Endothelial cell of umbilical vein (primary cell): Measurements from ENCODE around the gene AP4M1. TPM values are rescaled to one million over a fixed set of nuclear protein-coding genes. Genes with fewer than 3 reads are reported as not detected.

Experiments
- BruUV-seq: library from RNA; stranded (reverse); fragments of 400-500 nt; replicated peaks from 2 replicates; lab custom pipeline; 2021; lab: Mats Ljungman, UMichigan
- CTCF ChIA-PET: fragments of 300-600, 350-600 bp; sonication (Branson Sonifier 250); formaldehyde crosslinking; loops from one replicate; lab custom pipeline; 2021; ENCODE audit warnings: antibody characterized with exemption, inconsistent platforms; lab: Charles Lee
- POLR2A ChIA-PET: fragments of 300-600, 350-600 bp; sonication (Branson Sonifier 250); formaldehyde crosslinking; loops from one replicate; lab custom pipeline; 2021; ENCODE audit warnings: antibody characterized with exemption, inconsistent platforms; lab: Charles Lee
- DNase-seq: peaks from one replicate; pipeline ENCODE4 v3.0.0-alpha.2; 2011; ENCODE audit warnings: low read depth, low spot score
- FAIRE-seq: peaks from 2 replicates; lab custom pipeline; 2011; peaks lifted over from hg19 to GRCh38; lab: Jason Lieb, UNC
- H2AFZ ChIP-seq: 2 replicates; pipeline ENCODE4 v1.6.0; 2012; ENCODE audit warnings: low read depth, low read length, control low read depth, inconsistent platforms
- H3K27ac ChIP-seq: 2 replicates; pipeline ENCODE4 v1.5.1; 2011; ENCODE audit warnings: low read depth, mild to moderate bottlenecking, control low read depth, low read length, moderate library complexity; ENCODE audit not compliant: insufficient read depth
- H3K27me3 ChIP-seq, 2 experiments: 2 replicates each; pipeline versions ENCODE4 v1.6.0 to v1.6.1; 2011; ENCODE audit warnings: low read length in 2 of 2, mixed read lengths in 1 of 2; ENCODE audit not compliant: control insufficient read depth in 2 of 2, insufficient read depth in 2 of 2
- H3K36me3 ChIP-seq, 2 experiments: 2 replicates in 1 of 2; 3 replicates in 1 of 2; pipeline ENCODE4 v1.5.1; 2011; ENCODE audit warnings: low read length in 2 of 2, mild to moderate bottlenecking in 1 of 2, moderate library complexity in 1 of 2; ENCODE audit not compliant: control insufficient read depth in 2 of 2, insufficient read depth in 2 of 2; ENCODE audit errors: extremely low read depth in 1 of 2
- H3K4me1 ChIP-seq: 3 replicates; pipeline ENCODE4 v1.5.1; 2011; ENCODE audit warnings: mild to moderate bottlenecking, low read length; ENCODE audit not compliant: control insufficient read depth, insufficient read depth; ENCODE audit errors: extremely low read depth
- H3K4me2 ChIP-seq: 2 replicates; pipeline ENCODE4 v1.6.1; 2011; ENCODE audit warnings: low read length, control low read depth, mixed read lengths; ENCODE audit not compliant: insufficient read depth
- H3K4me3 ChIP-seq, 3 experiments: fragments of 200-600 bp in 1 of 3; sonication (generic), shearing (Covaris generic) in 1 of 3; replicated peaks in 1 of 3; 2 replicates each; pipeline ENCODE4 v1.5.1; 2011 to 2016; ENCODE audit warnings: control low read depth in 3 of 3, low read length in 3 of 3, mild to moderate bottlenecking in 2 of 3, inconsistent platforms in 1 of 3, low read depth in 1 of 3, moderate library complexity in 1 of 3; ENCODE audit not compliant: insufficient read depth in 1 of 3
- H3K79me2 ChIP-seq: 2 replicates; pipeline ENCODE4 v1.6.0; 2012; ENCODE audit warnings: low read length, inconsistent platforms; ENCODE audit not compliant: control insufficient read depth, insufficient read depth
- H3K9ac ChIP-seq: replicated peaks from 2 replicates; pipeline ENCODE3; 2011; ENCODE audit warnings: low read length, control low read depth; ENCODE audit not compliant: insufficient read depth; ENCODE audit errors: extremely low read depth
- H3K9me1 ChIP-seq: replicated peaks from 3 replicates; pipeline ENCODE4 v1.6.0; 2011; ENCODE audit warnings: mild to moderate bottlenecking, low read length; ENCODE audit not compliant: control insufficient read depth, insufficient read depth; ENCODE audit errors: extremely low read depth
- H3K9me3 ChIP-seq: replicated peaks from 2 replicates; pipeline ENCODE4 v1.5.1; 2012; ENCODE audit warnings: low read length, inconsistent platforms; ENCODE audit not compliant: control insufficient read depth, insufficient read depth
- H4K20me1 ChIP-seq: replicated peaks from 2 replicates; pipeline ENCODE3; 2011; ENCODE audit warnings: mild to moderate bottlenecking, low read length; ENCODE audit not compliant: control insufficient read depth, insufficient read depth; ENCODE audit errors: extremely low read depth
- CTCF ChIP-seq, 2 donors: IDR thresholded peaks; 1 replicate in 1 of 2; 2 replicates in 1 of 2; pipeline ENCODE4 v1.5.1; 2011; ENCODE audit warnings: low read length in 2 of 2, mild to moderate bottlenecking in 2 of 2, moderate library complexity in 2 of 2, control low read depth in 1 of 2, inconsistent platforms in 1 of 2, low read depth in 1 of 2; ENCODE audit not compliant: insufficient read depth in 1 of 2; ENCODE audit errors: extremely low read depth in 1 of 2
- EZH2 ChIP-seq: IDR thresholded peaks from 2 replicates; pipeline ENCODE4 v1.6.1; 2012; ENCODE audit warnings: borderline replicate concordance, low read depth, mild to moderate bottlenecking, moderate library complexity, low read length, inconsistent platforms; ENCODE audit not compliant: severe bottlenecking
- FOS ChIP-seq: IDR thresholded peaks from 2 replicates; pipeline ENCODE4 v1.6.1; 2011; ENCODE audit warnings: mild to moderate bottlenecking, low read length, moderate library complexity, borderline replicate concordance; ENCODE audit not compliant: insufficient read depth
- GATA2 ChIP-seq: IDR thresholded peaks from 2 replicates; pipeline ENCODE4 v1.7.0; 2011; ENCODE audit warnings: low read depth, mild to moderate bottlenecking, moderate library complexity, mixed read lengths, low read length; ENCODE audit not compliant: insufficient read length, insufficient read depth
- JUN ChIP-seq: IDR thresholded peaks from 2 replicates; pipeline ENCODE4 v1.6.1; 2011; ENCODE audit warnings: borderline replicate concordance, low read depth; ENCODE audit not compliant: insufficient read length, insufficient read depth
- MAX ChIP-seq: IDR thresholded peaks from 2 replicates; pipeline ENCODE4 v1.6.1; 2011; ENCODE audit not compliant: insufficient read depth, insufficient read length
- MYC ChIP-seq: IDR thresholded peaks from one replicate; pipeline ENCODE4 v1.6.1; 2011; ENCODE audit warnings: mild to moderate bottlenecking, low read depth, low read length
- POLR2A ChIP-seq: IDR thresholded peaks from 2 replicates; pipeline ENCODE4 v1.6.1; 2012; ENCODE audit warnings: low read depth, mild to moderate bottlenecking, control low read depth, low read length
- POLR2AphosphoS5 ChIP-seq: IDR thresholded peaks from 2 replicates; pipeline ENCODE4 v1.6.1; 2012; ENCODE audit warnings: low read depth, mild to moderate bottlenecking, control low read depth, low read length, moderate library complexity; ENCODE audit not compliant: insufficient read depth
- dilution Hi-C: fragments of 300-500 bp; cut with MboI; formaldehyde crosslinking; loops from one replicate; pipeline ENCODE4 v1.15.0; 2019; ENCODE audit warnings: low sequenced_read_pairs; ENCODE audit not compliant: extremely low pct_ligation_motif_present
- intact Hi-C: fragments of 100-400 bp; cut with micrococcal nuclease; formaldehyde crosslinking; loops from one replicate; pipeline ENCODE4 v1.10.0; 2022
- polyA plus RNA-seq, 4 experiments: library from polyadenylated mRNA; depleted of rRNA in 3 of 4; stranded (reverse) in 3 of 4; unstranded in 1 of 4; fragments of >200 nt; gene quantifications; 2 replicates each; pipeline versions ENCODE4 v1.2.1 to v1.2.3, GENCODE V29; 2011 to 2012; ENCODE audit warnings: missing spikeins in 1 of 4
- total RNA-seq: library from RNA; stranded (reverse); gene quantifications from 2 replicates; pipeline ENCODE4 v1.2.3, GENCODE V29; 2021

Gene AP4M1
- total and polyA plus RNA-seq, 2 donors (not counting 3 experiments of a cell fraction or from before 2014, with no cell fraction given), result 20.5 to 27.4 TPM

- TF ChIP-seq JUN, result no peak
- peak; percentile 13 for TF ChIP-seq POLR2AphosphoS5
- no peak for TF ChIP-seq MYC
- TF ChIP-seq MAX, result no peak
- TF ChIP-seq POLR2A, result peak; percentile 41
- ChIA-PET POLR2A (no interaction called here), CTCF (interaction anchor here (0.9 kb wide), 1 partner anchor 38 kb away, joined by 3 read pairs; no protein-coding TSS in a partner anchor)
- Histone ChIP-seq H4K20me1 (no peaks in the 10 kb centered on the region), H3K4me2 (no peak overlapping the region), H3K9me3 (no peaks in the 10 kb centered on the region), H3K4me3 (no peak overlapping the region), H3K36me3 (peaks cover 42 to 47% of the 10 kb centered on the region in 2 experiments), H3K79me2 (peaks cover 34% of the 10 kb centered on the region), H2AFZ (no peak overlapping the region), H3K9ac (no peak overlapping the region), H3K27ac (peak overlapping the region; percentile 25), H3K4me1 (peaks cover 23% of the 10 kb centered on the region), H3K27me3 (no peaks in the 10 kb centered on the region), H3K9me1 (no peaks in the 10 kb centered on the region)
- BruUV-seq, result no TSS peak
- FAIRE-seq, result peak; percentile 42
- DNase-seq, result peak; percentile 44
- dilution Hi-C loops (no loop called here), intact Hi-C loops (no loop called here)
These were observed 8.4 kb upstream of the AP4M1 start for GRCh38 chr7:100093054-100093453.

GRCh38 chr7:100093498-100093897 is 7.9 kb upstream of the AP4M1 start:
- intact Hi-C loops (no loop called here), dilution Hi-C loops (no loop called here)

More at GRCh38 chr7:100093498-100093897, 7.9 kb upstream of the AP4M1 start:
- FAIRE-seq (no peak), DNase-seq (no peak)
- no TSS peak for BruUV-seq
- ChIA-PET POLR2A (no interaction called here), CTCF (no interaction called here)
- Histone ChIP-seq H3K9me1 (no peaks in the 10 kb centered on the region), H3K4me3 (no peak overlapping the region), H3K4me2 (no peak overlapping the region), H3K27me3 (no peaks in the 10 kb centered on the region), H3K4me1 (peaks cover 19% of the 10 kb centered on the region), H3K36me3 (peaks cover 46 to 52% of the 10 kb centered on the region in 2 experiments), H4K20me1 (no peaks in the 10 kb centered on the region), H3K79me2 (peaks cover 39% of the 10 kb centered on the region), H3K9ac (no peak overlapping the region), H3K27ac (peak overlapping the region; percentile 25), H3K9me3 (no peaks in the 10 kb centered on the region), H2AFZ (no peak overlapping the region)
- TF ChIP-seq POLR2A (no peak), GATA2 (no peak), EZH2 (no peak), FOS (no peak), MAX (no peak), CTCF (IDR thresholded peaks at IDR 0.05; ENCODE audit: extremely low read depth in 1 of 2, insufficient read depth in 1 of 2, low read depth in 1 of 2, low read length in 2 of 2) (no peak), POLR2AphosphoS5 (peak; percentile 4), JUN (no peak)
